Liver (tissue), 3 donors: ENCODE results near the gene SMOC1.

Experiments
- TAF1 ChIP-seq: conservative IDR thresholded peaks from 2 replicates; pipeline ENCODE4 v1.6.1; 2016; ENCODE audit warnings: antibody characterized with exemption, mild to moderate bottlenecking
- TF ChIP-seq, protein P1 (sequence below): fragments of 150-350 bp; IDR thresholded peaks from 2 replicates; pipeline ENCODE4 v1.5.1; 2017; ENCODE audit warnings: improper control_type of control experiment, low read depth, low read length; ENCODE audit not compliant: missing input control
- donor health status: healthy.
- donor health status: healthy.

DNA sequence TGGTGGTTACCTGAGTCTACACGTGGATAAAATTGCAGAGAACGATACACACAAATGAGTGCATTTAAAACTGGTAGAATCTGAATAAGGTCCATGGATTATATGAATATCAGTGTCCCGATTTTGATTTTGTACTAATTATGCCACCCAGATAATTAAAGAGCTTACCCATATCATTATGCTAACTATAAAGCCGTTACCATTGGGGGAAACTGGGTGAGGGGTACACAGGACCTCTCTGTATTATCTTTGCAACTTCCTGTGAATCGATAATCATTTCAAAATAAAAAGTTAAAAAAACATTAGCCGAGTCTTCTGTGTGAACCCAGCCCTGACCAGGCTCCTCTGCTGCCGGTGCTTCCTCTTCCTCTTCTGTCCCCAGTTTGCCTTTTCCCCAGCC is 107.1 kb downstream of the SMOC1 start:
- TF ChIP-seq TAF1, result no peak
- TF ChIP-seq, protein P1, sequence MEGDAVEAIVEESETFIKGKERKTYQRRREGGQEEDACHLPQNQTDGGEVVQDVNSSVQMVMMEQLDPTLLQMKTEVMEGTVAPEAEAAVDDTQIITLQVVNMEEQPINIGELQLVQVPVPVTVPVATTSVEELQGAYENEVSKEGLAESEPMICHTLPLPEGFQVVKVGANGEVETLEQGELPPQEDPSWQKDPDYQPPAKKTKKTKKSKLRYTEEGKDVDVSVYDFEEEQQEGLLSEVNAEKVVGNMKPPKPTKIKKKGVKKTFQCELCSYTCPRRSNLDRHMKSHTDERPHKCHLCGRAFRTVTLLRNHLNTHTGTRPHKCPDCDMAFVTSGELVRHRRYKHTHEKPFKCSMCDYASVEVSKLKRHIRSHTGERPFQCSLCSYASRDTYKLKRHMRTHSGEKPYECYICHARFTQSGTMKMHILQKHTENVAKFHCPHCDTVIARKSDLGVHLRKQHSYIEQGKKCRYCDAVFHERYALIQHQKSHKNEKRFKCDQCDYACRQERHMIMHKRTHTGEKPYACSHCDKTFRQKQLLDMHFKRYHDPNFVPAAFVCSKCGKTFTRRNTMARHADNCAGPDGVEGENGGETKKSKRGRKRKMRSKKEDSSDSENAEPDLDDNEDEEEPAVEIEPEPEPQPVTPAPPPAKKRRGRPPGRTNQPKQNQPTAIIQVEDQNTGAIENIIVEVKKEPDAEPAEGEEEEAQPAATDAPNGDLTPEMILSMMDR, result no peak
